Fibroblast of peridontal ligament (primary cell): ENCODE measurements around the gene RBMS1.

Experiments
- DNase-seq: peaks from one replicate; pipeline ENCODE4 v3.0.0-alpha.2; 2010; ENCODE audit errors: extremely low read depth

Gene RBMS1

DNA sequence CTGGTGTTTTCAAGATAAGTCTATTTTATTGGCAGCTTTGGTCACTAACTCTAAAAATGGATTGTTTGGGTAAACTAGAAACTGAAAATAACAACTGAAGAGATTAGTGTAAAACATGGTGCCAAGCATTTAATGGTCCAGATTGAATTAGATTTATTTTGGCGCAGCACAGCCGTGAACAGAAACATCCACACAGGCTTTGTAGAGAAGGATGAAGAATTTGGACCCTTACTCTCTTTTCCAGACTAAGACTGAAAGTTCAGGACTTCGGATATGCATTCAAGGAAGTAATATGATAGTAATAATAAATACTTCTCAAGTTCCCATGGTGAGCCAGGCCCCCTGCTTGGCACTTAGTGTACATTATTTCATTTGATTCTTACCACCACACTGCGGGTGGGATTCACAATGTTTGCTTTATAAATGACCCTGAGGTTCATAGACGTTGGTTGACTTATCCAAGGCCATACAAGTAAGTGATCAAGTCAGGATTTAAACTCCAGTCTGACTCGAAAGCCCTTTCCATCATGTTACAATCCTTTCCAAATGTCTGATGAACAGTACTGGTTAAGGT, 239.3 kb downstream of the RBMS1 start:
- DNase-seq, result no peak

DNA sequence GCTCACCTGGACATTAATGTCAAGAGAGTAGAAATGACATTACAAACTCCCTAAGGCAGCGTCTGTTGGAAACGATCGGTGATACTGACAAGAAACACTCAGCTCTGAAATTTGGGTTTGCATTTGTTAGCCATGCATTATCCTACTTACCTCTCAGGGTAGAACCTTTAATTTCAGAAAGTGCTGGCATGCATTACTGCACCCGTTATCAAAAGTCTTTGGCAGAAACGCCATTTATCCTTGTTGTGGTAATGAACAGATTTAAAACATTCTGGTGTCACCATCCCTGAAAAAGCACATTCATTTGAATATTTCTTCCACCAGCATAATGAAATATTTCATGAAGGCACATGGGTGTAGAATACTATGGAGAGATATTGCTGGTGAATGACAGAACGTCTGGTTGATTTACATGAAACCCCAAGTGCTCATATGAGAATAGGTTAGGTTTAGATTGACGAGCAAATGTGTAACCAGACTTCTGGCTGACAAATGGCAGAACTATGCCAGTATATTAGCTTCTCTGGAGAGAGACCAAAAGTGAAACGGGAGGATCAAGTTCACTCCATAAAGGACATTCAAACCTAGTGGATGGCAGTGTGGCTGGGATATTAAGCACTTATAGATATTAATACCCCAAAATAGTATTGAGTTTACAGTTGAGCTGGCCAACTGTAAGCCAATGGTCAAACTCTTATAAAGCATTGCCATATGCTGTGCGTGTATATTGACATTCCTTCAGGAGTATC, 240.0 kb downstream of the RBMS1 start:
- peak; percentile 48 for DNase-seq

GRCh38 chr2:160252900-160253299, 240.7 kb downstream of the RBMS1 start:
- DNase-seq, result no peak

DNA sequence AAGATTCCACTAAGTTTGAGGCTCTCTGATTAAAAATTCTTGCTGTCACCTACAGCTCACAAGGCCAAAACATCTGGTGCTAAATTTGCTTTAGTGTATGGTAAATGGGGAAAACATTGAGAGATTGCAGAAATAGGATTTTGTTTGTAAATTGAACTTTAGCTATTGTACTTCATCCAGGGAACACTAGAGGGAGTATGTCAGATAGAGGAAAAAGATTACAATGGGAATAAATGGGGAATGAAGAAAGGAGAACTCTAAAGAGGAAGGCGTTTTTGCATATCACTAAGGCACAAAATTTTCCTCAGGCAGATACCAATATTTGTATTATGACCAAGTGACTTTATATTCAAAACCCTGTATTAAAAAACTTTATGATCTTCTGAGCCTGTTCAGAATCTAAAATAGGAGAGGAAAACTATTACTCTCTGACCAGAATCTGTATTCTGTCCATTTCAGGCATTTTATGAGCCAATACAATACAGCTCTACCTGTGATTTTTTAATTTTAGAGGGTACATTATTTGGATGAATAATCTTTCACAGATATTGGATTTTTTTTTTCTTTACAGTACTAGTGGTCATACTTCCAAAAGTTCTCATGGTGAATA, 241.2 kb downstream of the RBMS1 start:
- peak; percentile 73 for DNase-seq

GRCh38 chr2:160251569-160251968, 242.0 kb downstream of the RBMS1 start:
- DNase-seq, result no peak

DNA sequence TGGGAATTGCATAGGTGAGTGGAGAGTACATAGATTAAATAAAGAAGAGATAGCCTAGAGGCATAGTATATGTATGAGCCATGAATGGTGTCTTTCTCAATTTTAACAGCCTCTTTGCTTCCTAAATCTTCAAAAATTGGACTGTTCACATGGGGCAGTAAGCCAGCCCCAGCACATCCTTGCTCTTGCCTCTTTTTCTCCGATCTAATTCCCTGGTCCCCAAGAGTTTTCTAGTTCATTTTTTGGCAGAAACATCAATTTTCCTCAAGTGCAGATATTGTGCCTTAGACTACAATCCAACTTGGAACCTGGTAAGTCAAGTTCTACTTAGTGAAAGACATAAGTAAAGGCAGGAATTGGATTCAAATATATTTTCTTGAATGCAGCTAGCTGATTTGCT, 243.7 kb downstream of the RBMS1 start:
- DNase-seq, result no peak

DNA sequence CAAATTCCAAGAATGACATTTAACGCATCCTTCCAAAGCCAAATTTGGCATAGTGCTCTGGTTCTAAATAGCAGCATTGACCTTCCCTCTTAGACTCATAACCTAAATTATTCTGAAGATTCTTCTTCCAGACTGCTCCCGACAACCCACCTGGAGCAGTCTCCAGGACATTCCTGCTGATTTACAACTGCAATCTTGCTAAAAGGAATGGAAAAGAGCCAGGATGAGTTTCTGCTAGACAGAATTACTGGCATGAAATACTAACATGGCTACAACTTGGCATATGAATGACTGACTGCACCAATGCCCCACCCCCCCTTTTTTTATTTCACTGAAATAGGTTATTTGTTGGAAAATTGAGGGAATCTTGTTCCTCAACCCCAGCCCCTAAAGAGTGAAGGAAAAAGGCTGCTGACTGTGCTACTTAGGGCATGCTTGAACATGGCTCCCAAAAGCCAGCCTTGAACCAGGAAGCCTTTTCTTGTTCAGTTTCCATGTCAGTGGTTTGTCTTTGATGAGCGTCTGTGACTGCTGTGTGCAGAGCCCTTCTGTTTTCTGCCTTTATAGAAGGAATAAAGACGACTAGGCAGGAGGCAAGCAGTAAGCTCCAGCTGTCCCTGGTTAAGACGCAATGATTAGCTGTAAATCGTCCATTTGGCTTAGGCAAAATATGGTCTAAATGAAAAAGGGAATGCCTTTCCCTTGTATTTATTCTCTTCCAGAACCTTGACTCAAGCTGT, 246.1 kb downstream of the RBMS1 start:
- DNase-seq, result no peak

DNA sequence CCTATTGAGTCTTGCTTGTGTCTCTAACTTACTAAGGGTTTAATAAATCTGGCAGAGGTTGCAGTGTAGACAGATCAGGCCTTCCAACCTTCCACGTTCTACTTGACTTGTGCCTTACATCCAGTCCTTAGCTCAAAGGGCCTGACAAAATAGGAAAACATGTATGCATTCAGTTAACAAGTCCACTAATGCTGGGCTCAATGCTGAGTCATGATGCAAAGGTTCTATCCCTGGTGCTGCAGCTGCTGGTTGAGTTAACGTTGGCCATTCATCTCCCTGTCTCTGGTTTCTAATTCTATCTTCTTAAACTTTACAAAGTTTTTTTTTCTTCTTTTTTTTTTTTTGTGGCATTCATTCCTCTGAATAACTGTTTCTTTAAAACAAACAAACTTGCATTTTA, 247.3 kb downstream of the RBMS1 start:
- no peak for DNase-seq

GRCh38 chr2:160245614-160246155, 247.9 kb downstream of the RBMS1 start:
- no peak for DNase-seq

GRCh38 chr2:160242893-160243564, 250.6 kb downstream of the RBMS1 start:
- DNase-seq, result no peak

- peak; percentile 76 for DNase-seq
Measured at GRCh38 chr2:160241251-160242137, 252.1 kb downstream of the RBMS1 start.

- no peak for DNase-seq
Measured at GRCh38 chr2:160239436-160239835, 254.2 kb downstream of the RBMS1 start.

- no peak for DNase-seq
Measured at GRCh38 chr2:160238392-160238791, 255.2 kb downstream of the RBMS1 start.

GRCh38 chr2:160232905-160233475, 260.6 kb downstream of the RBMS1 start:
- DNase-seq, result no peak

DNA sequence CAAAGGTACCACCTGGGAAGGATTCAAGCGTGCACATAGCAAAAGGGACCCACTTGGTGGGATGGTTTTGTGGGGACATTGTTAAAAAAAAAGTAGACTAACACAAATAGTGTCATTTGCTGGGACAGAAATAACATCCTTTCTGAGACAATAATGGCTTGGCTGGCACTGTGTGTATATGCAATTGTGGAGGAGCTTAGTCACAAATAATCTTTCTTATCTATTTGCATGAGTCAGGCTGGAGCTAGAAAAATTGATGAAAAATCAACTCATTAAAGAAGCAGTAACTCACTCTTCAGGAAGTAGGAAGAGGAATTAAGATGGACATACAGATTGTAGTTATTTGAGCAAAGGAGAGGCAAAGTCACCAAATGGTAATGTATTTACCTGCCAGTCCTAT, 264.0 kb downstream of the RBMS1 start:
- no peak for DNase-seq

DNA sequence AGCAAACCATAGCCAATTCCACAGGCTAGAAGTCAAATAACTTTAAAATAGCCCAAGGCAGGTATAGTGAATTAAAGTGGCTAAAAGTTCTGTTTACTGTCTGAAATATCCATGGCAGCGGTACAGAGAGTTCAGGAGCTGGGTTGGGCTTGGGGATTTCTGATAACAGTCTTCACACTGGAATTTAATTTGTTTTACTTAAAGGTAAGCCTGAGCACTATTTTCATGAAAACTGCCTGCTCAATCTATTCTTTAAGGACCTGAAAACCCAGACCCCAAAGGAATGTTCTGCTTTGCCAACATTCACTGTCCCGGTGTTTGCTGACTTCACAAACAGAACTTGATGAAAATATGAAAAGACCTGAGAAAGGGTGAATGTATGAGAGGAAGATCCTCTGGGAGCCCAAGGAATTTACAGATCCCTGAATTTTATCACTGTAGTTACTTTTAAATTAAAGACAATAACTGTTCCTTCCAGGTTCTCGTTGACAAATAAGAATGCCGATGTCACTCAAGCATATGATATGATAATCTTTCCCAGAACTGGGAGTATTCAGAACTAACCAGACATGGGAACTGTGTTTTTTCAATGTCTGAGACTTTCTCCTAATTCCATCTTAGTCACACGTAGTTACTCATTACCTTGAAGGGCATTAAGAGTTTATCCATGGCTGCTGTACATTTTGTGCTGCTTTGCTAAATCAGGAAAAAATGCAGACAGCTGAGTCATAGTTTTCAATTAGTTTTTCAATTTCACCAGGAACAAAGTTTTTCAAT, 265.3 kb downstream of the RBMS1 start:
- peak; percentile 78 for DNase-seq

DNA sequence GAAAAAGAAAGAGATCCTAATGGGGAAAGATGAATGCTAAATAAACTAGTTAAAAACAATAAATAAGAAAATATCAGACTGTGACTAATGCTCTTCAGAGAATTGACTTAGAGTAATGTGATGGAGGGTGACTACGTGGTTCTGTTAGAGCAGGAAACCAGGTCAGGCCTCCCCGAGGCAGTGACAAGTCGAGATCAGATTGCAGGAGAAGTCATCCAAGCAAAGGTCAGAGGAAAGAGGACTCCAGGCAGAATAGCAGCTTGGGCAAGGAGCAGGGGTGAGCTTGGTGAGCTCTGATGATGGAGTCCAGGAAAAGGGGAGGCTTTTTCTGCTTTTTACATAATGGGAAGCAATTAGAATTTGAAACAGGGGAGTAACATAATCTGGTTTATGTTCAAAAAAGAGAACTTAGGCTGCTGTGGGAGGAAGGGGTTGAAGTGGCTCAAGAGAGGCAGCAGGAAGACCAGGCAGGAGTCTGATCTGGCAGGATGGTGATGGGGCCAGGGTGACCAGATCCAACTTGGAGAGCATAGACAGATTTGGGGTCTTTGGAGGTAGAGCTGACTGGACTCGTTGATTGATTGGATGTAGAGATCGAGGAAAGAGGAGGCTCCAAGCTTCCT, 266.2 kb downstream of the RBMS1 start:
- no peak for DNase-seq

DNA sequence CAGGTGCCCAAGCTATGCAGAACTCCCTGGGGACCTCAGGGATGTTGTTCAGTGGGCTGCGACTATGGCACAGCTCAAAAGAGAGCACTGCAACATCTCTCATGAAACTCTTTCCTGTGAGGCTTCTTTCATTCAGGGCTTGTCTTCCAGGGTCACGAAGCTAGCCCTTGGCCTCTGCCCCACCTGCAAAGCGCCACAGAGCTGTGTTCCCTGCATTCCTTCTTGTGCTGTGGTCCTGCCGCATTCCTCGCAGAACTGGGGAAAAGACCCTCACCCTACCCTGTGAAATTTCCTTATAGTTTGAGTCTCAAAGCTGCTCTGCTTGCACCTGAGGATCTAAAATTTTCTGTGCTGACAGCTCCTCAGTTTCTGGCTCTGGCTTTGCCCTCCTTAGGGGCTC, 267.2 kb downstream of the RBMS1 start:
- DNase-seq, result no peak

GRCh38 chr2:160225722-160226121, 267.9 kb downstream of the RBMS1 start:
- DNase-seq, result no peak
